ENCODE measurements around the gene CARHSP1. TPM values are rescaled to one million over a fixed set of nuclear protein-coding genes. Genes with fewer than 3 reads are reported as not detected.

CARHSP1 gene
- total RNA-seq, 1 experiment from 2014 or later: 79.7 TPM

- Histone ChIP-seq H3K36me3 (ENCODE audit: control insufficient read depth in 1 of 2, insufficient read depth in 2 of 2, low read length in 2 of 2) (peaks cover 56 to 62% of the 10 kb centered on the region in 2 experiments), H3K79me2 (ENCODE audit: insufficient read depth, low read length) (peaks cover 58% of the 10 kb centered on the region), H3K4me2 (ENCODE audit: low read length) (no peak overlapping the region), H4K20me1 (ENCODE audit: insufficient read depth) (no peaks in the 10 kb centered on the region), H3K27me3 (ENCODE audit: insufficient read depth, low read length) (no peaks in the 10 kb centered on the region), H3K27ac (ENCODE audit: low read depth, low read length) (no peak overlapping the region), H3K9me3 (ENCODE audit: control insufficient read depth in 1 of 2, insufficient read depth in 1 of 2, low read depth in 1 of 2, low read length in 2 of 2) (no peaks in the 10 kb centered on the region), H3K4me1 (ENCODE audit: control insufficient read depth in 1 of 2, insufficient read depth in 2 of 2, low read length in 2 of 2) (no peaks in the 10 kb centered on the region), H3K9me2 (ENCODE audit: insufficient read depth) (no peaks in the 10 kb centered on the region), H3K4me3 (replicated peaks in 1 of 2; ENCODE audit: low read depth in 1 of 2, low read length in 2 of 2) (no peak overlapping the region), H2AFZ (ENCODE audit: low read depth, low read length, poor library complexity, severe bottlenecking) (no peak overlapping the region), H3K9ac (ENCODE audit: low read length) (no peak overlapping the region)
- TF ChIP-seq CTCF (IDR thresholded peaks at IDR 0.05 in 2 of 3, conservative IDR thresholded peaks at IDR 0.05 in 1 of 3; ENCODE audit: borderline replicate concordance in 1 of 3, insufficient read depth in 1 of 3, low read depth in 2 of 3, low read length in 2 of 3): no peak
- TF ChIP-seq ZNF274 (IDR thresholded peaks at IDR 0.05; ENCODE audit: low read depth, low read length): no peak
- TF ChIP-seq EZH2 (IDR thresholded peaks at IDR 0.05): no peak
- no peak for TF ChIP-seq TCF7L2 (IDR thresholded peaks at IDR 0.05; ENCODE audit: borderline replicate concordance, extremely low read depth, insufficient read depth, insufficient read length)
- TF ChIP-seq MAX (IDR thresholded peaks at IDR 0.05): no peak
- TF ChIP-seq ZBTB33 (IDR thresholded peaks at IDR 0.05; ENCODE audit: extremely low read depth, insufficient replicate concordance, low read length): no peak
- TF ChIP-seq ZFX (IDR thresholded peaks at IDR 0.05): no peak
- no peak for TF ChIP-seq ATF3 (IDR thresholded peaks at IDR 0.05)
- no peak for TF ChIP-seq RAD21 (IDR thresholded peaks at IDR 0.05; ENCODE audit: low read depth)
- no peak for TF ChIP-seq CEBPB (IDR thresholded peaks at IDR 0.05; ENCODE audit: low read depth)
- TF ChIP-seq ELF1 (IDR thresholded peaks at IDR 0.05; ENCODE audit: borderline replicate concordance, low read depth): no peak
- no peak for TF ChIP-seq SRF (IDR thresholded peaks at IDR 0.05; ENCODE audit: low read depth)
- TF ChIP-seq CBX3 (IDR thresholded peaks at IDR 0.05; ENCODE audit: low read depth): no peak
- TF ChIP-seq REST (IDR thresholded peaks at IDR 0.05; ENCODE audit: low read depth): no peak
- TF ChIP-seq JUND (IDR thresholded peaks at IDR 0.05): no peak
- ChIA-PET CTCF (no interaction called here), RAD21 (ENCODE audit: low non-redundant PET in 1 of 2, low total read pairs in 2 of 2, uncharacterized antibody in 2 of 2, unreplicated experiment in 2 of 2) (no interaction called here), POLR2A (interaction anchor here (0.6 kb wide), 1 partner anchor 145 kb away, joined by 3 read pairs; no protein-coding TSS in a partner anchor)
- DNase-seq (ENCODE audit: low read depth, low spot score) (no peak), ATAC-seq (no peak)
- no TSS peak for BruUV-seq (replicated peaks)
- intact Hi-C loops (cut with micrococcal nuclease): no loop called here
These were observed 47.9 kb upstream of the CARHSP1 start for GRCh38 chr16:8916541-8917225.
